Cardiac fibroblast (primary cell): ENCODE measurements around the gene PLA2G2F.
A peak's percentile ranks its signal among the peaks of the same experiment; 100 is the strongest.

Source experiments
- DNase-seq, 2 donors: peaks; one replicate each; pipeline versions ENCODE4 v3.0.0 to v3.0.0-alpha.2; 2010; ENCODE audit warnings: low read depth in 2 of 2
- H3K4me3 ChIP-seq, 2 donors: replicated peaks in 1 of 2; 1 replicate in 1 of 2; 2 replicates in 1 of 2; pipeline ENCODE4 v1.5.1; 2011; ENCODE audit warnings: low read depth in 2 of 2, low read length in 2 of 2, mild to moderate bottlenecking in 2 of 2, moderate library complexity in 1 of 2
- TF ChIP-seq, protein P1 (sequence below): IDR thresholded peaks from one replicate; pipeline ENCODE4 v1.5.1; 2011; ENCODE audit warnings: low read depth, mild to moderate bottlenecking, low read length, inconsistent platforms

Gene PLA2G2F

GRCh38 chr1:20095564-20096434 lies 43.3 kb upstream of the PLA2G2F start:
- H3K4me3 ChIP-seq = no peak overlapping the region
- TF ChIP-seq, protein P1, sequence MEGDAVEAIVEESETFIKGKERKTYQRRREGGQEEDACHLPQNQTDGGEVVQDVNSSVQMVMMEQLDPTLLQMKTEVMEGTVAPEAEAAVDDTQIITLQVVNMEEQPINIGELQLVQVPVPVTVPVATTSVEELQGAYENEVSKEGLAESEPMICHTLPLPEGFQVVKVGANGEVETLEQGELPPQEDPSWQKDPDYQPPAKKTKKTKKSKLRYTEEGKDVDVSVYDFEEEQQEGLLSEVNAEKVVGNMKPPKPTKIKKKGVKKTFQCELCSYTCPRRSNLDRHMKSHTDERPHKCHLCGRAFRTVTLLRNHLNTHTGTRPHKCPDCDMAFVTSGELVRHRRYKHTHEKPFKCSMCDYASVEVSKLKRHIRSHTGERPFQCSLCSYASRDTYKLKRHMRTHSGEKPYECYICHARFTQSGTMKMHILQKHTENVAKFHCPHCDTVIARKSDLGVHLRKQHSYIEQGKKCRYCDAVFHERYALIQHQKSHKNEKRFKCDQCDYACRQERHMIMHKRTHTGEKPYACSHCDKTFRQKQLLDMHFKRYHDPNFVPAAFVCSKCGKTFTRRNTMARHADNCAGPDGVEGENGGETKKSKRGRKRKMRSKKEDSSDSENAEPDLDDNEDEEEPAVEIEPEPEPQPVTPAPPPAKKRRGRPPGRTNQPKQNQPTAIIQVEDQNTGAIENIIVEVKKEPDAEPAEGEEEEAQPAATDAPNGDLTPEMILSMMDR = no peak
- peak in 1 of 2 donors; percentile 45 for DNase-seq

DNA sequence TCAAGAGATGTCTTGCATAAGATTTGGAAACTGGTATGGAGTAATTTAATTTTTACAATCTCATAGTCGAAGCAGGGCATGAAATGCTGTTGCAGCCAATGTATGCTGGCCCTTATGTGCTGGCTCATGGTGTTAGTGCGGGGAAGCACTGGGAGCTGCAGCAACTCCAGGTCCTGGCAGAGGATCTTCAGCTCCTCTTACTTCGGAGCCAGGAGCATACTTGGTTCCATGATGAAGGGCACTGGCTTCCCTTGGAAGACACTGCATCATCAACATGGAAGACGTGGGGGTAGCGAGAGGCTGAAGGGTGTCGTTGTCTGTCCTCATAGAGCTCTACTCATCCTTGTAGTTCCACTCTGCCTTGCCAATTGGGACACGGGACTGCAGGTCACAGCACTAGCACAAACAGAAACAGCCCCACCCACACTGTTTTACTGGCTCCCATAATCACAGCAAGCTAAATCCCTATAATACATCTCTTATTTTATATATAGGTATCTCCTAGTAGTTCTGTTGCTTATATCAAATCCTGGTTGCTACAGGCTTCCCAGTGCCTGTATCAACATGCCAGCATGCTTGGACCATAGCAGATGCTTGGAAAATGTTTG lies 42.2 kb upstream of the PLA2G2F start:
- TF ChIP-seq, protein P1 = no peak
- no peak for DNase-seq

DNA sequence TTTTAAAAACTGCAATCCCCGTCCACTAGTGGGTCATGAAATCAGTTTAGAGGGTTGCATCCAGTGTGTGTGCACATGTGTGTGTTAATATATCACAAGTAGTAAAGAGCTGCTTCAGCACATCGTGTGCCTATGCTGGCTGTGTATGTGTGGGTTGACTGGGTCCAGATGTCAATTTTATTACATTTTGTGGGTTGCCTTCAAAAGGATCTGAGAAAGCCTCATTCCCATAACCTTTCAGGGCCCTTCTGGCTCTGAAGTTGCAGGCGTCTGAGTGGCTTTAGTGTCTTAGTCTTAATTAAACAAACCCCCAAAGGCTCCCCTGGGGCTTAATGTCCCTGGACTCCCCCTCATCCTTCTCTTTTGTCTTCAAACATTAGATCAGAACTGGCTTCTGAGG lies 39.6 kb upstream of the PLA2G2F start:
- DNase-seq = no peak

More for the DNA sequence above, 42.2 kb upstream of the PLA2G2F start:
- no peak overlapping the region for H3K4me3 ChIP-seq

DNA sequence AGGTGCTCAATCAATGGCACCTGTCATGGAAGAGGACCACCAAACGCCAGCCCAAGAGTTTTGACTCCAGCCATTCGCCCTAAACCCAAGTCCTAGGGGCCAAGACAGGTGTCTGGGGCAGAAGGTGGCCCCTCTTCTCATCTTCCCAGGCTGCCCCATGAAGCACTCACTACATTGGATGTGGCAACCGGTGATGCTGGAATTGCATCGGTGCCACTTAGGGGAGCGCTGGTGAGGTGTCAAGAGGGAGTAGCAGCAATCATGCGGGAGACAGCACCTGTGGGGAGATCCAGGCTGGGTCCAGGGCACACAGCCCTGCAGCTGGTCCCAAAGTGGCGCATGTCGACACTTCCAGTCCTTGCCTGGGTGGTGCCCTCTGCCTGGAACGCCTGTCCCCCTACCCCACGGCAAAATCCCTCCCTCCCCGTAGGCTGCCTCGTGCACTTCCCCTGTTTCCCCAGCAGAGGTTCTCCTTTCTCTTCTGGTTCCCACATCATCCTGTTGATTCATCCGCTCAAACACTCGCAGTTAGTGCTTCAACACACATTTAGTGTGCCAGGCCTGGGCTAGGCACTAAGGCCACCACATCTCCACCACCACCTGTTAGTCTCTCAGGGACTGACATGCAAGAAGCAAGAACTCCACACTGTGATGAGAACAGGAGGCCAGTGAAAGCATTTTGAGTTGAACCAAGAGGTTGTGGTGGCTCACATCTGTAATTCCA lies 38.3 kb upstream of the PLA2G2F start:
- DNase-seq = peak; percentile 73 to 78
- no peak overlapping the region for H3K4me3 ChIP-seq
- TF ChIP-seq, protein P1 = peak; percentile 91

More for the DNA sequence above, 39.6 kb upstream of the PLA2G2F start:
- H3K4me3 ChIP-seq = no peak overlapping the region
- TF ChIP-seq, protein P1 = no peak

DNA sequence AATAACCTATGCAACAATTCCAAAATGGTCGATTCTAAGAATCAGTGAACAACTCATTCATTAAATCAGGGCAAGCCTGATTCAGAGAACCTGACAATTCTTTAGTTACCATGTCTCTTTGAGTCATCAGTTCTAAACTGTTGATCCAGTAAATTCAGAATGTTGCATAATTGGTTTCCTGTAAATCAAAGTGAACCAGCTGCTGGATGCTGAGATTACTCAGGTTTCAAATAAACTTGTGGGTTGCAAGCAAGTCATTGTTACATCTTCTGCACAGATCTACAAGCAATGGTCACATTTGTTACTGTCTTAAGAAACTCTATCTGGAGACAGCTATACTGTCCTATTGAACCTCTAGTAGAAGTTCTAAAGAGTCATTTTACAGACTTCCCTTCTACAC lies 36.2 kb upstream of the PLA2G2F start:
- H3K4me3 ChIP-seq = no peak overlapping the region
- peak; percentile 76 to 78 for DNase-seq
- TF ChIP-seq, protein P1 = no peak

DNA sequence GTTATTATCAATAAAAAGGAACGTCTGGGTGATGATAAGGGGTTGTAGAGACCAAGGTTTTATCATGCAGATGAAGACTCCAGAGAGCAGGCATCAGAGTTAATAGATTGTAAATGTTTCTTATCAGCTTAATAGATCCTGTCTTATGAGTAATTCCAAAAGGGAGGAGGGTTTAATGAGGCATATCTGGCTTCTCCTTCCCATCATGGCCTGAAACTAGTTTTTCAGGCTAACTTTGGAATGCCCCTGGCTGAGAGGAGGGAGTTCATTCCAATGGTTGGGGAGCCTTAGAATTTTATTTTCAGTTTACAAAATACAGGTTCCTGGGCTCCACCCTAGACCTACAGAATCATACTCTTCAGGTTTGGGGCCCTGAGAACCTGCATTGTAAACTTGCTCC lies 33.3 kb upstream of the PLA2G2F start:
- no peak for DNase-seq
- TF ChIP-seq, protein P1 = no peak
- H3K4me3 ChIP-seq = no peak overlapping the region
